Measurements from ENCODE around the gene HNRNPUL1.
"Not testable (repeated sequence)": the region's sequence is repeated elsewhere in the genome, so short reads cannot be mapped to it uniquely, and the experiment has no call there.

Gene HNRNPUL1

GRCh38 chr19:41278478-41278877 is 14.3 kb downstream of the HNRNPUL1 start:
- no peak for DNase-seq

- DNase-seq, result no peak
Measured at GRCh38 chr19:41288673-41289530, 24.7 kb downstream of the HNRNPUL1 start.

GRCh38 chr19:41289814-41290213 is 25.6 kb downstream of the HNRNPUL1 start:
- not testable (repeated sequence) for DNase-seq

- DNase-seq, result no peak
Measured at GRCh38 chr19:41294393-41294792, 30.2 kb downstream of the HNRNPUL1 start.

- DNase-seq, result no peak
Measured at GRCh38 chr19:41295499-41295898, 31.3 kb downstream of the HNRNPUL1 start.

GRCh38 chr19:41296433-41296871 is 32.3 kb downstream of the HNRNPUL1 start:
- DNase-seq, result no peak

GRCh38 chr19:41297628-41298347 is 33.6 kb downstream of the HNRNPUL1 start:
- no peak for DNase-seq

- DNase-seq, result no peak
Measured at GRCh38 chr19:41298348-41298964, 34.3 kb downstream of the HNRNPUL1 start.

- no peak for DNase-seq
Measured at GRCh38 chr19:41299046-41299754, 35.0 kb downstream of the HNRNPUL1 start.

- DNase-seq, result peak; percentile 51
Measured at GRCh38 chr19:41299755-41300089, 35.5 kb downstream of the HNRNPUL1 start.

- no peak for DNase-seq
Measured at GRCh38 chr19:41300555-41300954, 36.4 kb downstream of the HNRNPUL1 start.

GRCh38 chr19:41302624-41303351 is 38.6 kb downstream of the HNRNPUL1 start:
- peak; percentile 40 for DNase-seq

- no peak for DNase-seq
Measured at GRCh38 chr19:41303954-41304353, 39.8 kb downstream of the HNRNPUL1 start.

GRCh38 chr19:41304706-41305483 is 40.7 kb downstream of the HNRNPUL1 start:
- no peak for DNase-seq

- no peak for DNase-seq
Measured at GRCh38 chr19:41305927-41306793, 42.0 kb downstream of the HNRNPUL1 start.

- DNase-seq, result no peak
Measured at GRCh38 chr19:41307090-41307875, 43.1 kb downstream of the HNRNPUL1 start.

GRCh38 chr19:41307954-41308449 is 43.8 kb downstream of the HNRNPUL1 start:
- no peak for DNase-seq

- peak; percentile 96 for DNase-seq
Measured at GRCh38 chr19:41308450-41309179, 44.4 kb downstream of the HNRNPUL1 start.

All from effector CD8-positive, alpha-beta T cell (primary cell).